Hematopoietic multipotent progenitor cell (in vitro differentiated cells): Measurements from ENCODE around the gene UMAD1. TPM values are rescaled to one million over a fixed set of nuclear protein-coding genes. Genes with fewer than 3 reads are reported as not detected.
"Not testable (repeated sequence)": the region's sequence is repeated elsewhere in the genome, so short reads cannot be mapped to it uniquely, and the experiment has no call there.

ENCODE experiments used
- DNase-seq, 3 donors: peaks; one replicate each; pipeline ENCODE4 v3.0.0-alpha.2; 2011 to 2015; ENCODE audit warnings: low read depth in 2 of 3, low spot score in 2 of 3
- total RNA-seq: library from RNA; depleted of rRNA; stranded (reverse); fragments of >200 nt; gene quantifications from one replicate; pipeline ENCODE4 v1.2.3, GENCODE V29; 2012

UMAD1 gene
- total RNA-seq, 1 donor = 9.4 TPM

- DNase-seq = no peak
Measured at GRCh38 chr7:7792056-7792455, 151.5 kb downstream of the UMAD1 start.

DNA sequence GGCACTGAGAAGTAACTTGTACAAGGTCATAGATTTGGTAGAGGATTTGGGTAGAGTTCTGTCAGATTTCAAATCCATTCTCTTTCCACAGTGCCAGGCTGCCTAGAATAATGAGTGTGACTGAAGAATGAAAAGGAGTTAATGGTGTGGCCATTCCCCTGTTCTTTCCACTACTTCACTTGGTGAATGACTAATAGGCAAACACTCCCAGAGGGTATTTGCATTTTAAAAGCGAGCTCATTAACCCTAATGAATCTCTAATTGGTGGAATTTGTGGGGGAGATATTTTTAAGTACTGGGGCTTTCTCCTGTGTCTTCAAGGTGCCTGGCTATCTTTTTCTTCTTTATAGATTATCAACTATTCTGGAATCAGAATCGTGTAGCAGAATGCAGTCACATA is 152.7 kb downstream of the UMAD1 start:
- no peak for DNase-seq

- DNase-seq = no peak
Measured at GRCh38 chr7:7793921-7794320, 153.4 kb downstream of the UMAD1 start.

- DNase-seq = no peak
Measured at GRCh38 chr7:7795203-7795602, 154.7 kb downstream of the UMAD1 start.

DNA sequence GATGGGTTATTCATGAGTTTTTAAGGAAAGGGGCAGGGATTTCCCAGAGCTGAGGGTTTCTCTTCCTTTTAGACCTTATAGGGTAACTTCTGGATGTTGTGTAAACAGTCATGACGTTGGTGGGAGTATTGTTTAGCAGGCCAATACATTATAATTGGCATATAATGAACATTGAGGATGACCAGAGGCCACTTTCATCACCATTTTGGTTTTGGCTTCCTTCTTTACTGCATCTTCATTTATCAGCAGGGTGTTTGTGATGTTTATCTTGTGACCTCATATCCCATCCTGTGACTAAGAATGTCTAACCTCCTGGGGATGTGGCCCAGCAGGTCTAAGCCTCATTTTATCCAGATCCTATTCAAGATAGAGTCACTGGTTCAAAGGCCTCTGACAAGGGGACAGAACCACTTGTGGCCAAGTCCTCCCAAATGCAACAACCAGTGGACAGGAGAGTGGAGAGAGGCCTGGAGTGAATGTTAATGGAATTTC is 155.1 kb downstream of the UMAD1 start:
- DNase-seq = no peak

DNA sequence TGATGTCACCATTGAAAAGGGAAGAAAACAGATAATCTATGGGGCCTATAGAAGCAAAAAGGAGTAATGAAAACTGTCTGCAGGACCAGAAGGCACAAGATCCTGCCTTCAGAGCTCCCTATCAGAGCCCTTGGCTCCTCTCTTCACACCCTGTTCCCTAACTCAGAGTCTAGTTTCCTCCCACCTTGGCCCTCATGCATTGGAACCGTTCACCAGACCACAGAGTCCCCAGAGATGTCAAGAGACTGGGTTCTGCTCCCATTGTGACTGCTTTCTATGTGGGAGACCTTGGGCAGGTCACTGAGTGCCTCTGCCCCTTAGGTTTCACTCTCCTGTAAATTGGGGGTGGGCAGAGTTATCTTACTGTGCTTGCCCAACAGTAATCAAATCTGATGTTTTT is 158.0 kb downstream of the UMAD1 start:
- no peak for DNase-seq

- DNase-seq = no peak
Measured at GRCh38 chr7:7799138-7799537, 158.6 kb downstream of the UMAD1 start.

GRCh38 chr7:7802531-7802930 is 162.0 kb downstream of the UMAD1 start:
- DNase-seq = no peak

DNA sequence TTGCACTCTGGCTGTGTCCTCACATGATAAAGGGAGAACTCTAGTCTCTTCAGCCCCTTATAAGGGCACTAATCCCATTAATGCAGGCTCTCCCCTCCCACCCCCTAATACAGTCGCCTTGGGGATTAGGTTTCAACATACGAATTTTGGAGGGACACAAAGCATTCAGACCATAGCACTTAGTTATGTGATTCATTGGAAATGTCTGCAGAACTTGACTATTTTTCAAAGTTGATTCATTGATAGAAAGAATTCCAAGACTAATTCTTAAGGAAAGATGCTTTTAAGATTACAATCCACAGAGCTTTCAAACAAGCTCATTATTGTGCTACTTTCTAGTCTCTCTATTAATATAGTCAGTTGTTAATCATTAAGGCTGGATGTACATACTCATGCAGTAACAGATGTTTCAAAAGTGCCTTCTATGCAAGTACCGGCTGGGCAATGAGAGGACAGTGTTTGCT is 163.2 kb downstream of the UMAD1 start:
- no peak for DNase-seq

DNA sequence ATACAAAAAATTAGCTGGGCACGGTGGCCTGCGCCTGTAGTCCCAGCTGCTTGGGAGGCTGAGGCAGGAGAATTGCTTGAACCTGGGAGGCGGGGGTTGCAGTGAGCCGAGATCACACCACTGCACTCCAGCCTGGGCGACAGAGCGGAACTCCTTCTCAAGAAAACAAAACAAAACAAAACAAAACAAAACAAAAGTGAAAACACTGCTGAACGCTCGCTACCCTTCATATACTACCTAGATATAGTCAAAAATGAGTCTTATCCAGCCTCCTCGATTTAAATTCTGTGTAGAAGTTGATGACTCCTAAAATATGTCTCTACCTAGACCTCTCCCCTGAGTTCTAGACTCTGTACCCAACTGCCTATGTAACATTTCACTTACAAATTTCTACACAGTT is 164.3 kb downstream of the UMAD1 start:
- not testable (repeated sequence) for DNase-seq

GRCh38 chr7:7805511-7806153 is 165.1 kb downstream of the UMAD1 start:
- no peak for DNase-seq

DNA sequence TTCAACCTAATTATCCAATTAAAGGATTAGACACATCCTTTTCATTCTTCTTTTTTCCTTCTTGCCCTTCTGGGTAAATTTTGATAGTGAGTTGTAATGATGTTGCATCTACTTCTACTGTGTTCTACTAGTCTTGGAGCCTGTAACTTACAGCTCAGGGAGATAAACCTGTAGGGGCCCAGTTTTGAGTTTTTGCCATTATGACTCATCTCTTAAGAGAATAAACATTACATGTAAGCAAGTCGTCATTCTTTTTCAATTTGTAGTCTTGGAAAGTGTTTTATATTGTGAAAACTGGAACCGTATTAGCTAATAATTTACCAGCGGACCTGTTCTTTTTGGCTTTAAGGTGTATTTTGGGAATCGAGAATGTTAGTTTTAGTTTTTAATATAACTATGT is 167.6 kb downstream of the UMAD1 start:
- DNase-seq = no peak

GRCh38 chr7:7808626-7809025 is 168.1 kb downstream of the UMAD1 start:
- DNase-seq = no peak

- DNase-seq = no peak
Measured at GRCh38 chr7:7810380-7810779, 169.8 kb downstream of the UMAD1 start.

GRCh38 chr7:7810826-7811225 is 170.3 kb downstream of the UMAD1 start:
- DNase-seq = no peak

- no peak for DNase-seq
Measured at GRCh38 chr7:7812112-7812511, 171.6 kb downstream of the UMAD1 start.

DNA sequence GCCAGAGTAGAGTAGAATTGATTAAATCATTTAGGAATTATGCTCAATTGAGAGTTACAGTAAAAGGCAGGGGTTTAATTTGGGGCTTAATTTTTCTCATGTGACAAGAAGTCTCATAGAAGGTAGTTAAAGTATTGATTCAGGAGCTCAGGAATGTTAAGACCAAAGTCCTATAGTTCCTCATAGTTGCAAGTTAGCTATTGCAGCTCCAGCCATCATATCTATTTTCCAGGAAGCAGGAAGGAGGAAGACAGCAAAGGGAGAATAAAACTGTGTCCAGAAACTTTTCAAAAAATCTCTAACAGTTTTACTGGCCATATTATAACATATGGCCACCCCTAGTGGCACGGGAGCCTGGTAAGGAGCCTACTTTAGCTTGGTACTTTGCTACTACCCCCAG is 174.8 kb downstream of the UMAD1 start:
- no peak for DNase-seq

GRCh38 chr7:7816084-7816483 is 175.5 kb downstream of the UMAD1 start:
- peak in 2 of 3 donors; percentile 9 to 45 for DNase-seq

DNA sequence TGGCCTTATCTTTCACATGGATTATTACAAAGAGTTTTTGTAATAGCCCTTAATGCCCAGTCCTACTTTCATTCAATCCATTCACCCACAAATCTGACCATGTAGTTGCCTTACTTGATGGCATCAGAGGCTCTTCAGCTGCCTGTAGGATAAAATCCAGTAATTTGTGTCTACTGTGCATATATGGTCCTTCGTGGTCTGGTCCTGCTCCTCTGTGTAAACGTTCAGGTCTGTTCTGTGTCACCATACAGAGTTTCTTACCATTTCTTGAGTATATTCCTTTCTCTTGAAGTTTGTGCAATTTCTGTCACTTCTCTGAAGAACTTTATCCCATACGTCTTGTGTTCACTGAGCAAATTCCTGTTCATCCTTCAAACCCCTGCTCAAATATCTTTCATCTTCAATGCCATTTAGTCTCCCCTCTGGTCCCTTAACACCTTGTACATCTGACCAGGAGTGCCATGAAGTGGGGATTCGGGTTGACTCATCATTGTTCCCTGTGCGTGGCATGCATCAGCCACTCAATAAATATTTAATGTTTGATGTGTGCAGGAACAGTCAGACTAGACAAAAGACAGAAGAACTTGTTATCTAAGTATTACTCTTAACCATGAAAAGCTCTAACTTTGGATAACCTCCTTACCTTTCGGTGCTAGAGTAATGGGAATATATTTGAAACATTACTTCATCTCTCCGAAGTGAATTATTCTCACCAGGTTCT is 176.4 kb downstream of the UMAD1 start:
- DNase-seq = no peak

DNA sequence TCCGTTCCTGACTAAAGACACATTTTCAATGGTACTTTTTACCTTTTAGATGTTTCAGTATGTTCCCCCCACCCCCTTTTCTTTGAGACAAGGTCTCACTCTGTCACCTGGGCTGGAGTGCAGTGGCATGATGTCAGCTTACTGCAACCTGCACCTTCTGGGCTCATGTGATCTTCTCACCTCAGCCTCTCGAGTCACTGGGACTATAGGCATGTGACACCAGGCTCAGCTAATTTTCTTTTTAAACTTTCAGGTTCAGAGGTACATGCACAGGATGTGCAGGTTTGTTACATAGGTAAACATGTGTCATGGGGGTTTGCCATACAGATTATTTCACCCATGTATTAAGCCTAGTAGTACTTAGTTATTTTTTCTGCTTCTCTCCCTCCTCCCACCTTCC is 177.2 kb downstream of the UMAD1 start:
- no peak for DNase-seq

DNA sequence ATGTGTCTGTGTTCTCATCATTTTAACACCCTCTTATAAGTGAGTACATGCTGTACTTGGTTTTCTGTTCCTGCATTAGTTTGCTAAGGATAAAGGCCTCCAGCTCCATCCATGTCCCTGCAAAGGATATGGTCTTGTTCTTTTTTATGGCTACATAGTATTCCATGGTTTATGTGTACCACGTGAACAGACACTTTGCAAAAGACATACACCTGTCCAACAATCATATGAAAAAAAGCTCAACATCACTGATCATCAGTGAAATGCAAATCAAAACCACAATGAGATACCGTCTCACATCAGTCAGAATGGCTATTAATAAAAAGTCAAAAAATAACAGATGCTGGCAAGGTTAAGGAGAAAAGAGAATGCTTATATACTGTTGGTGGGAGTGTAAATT is 177.6 kb downstream of the UMAD1 start:
- not testable (repeated sequence) for DNase-seq
